Neuronal stem cell (in vitro differentiated cells): ENCODE data around the gene COL1A1.
A peak's percentile ranks its signal among the peaks of the same experiment; 100 is the strongest.

ENCODE experiments used
- DNase-seq: peaks from one replicate; pipeline ENCODE4 v3.0.0-alpha.2; 2013; ENCODE audit warnings: low spot score
- H2AFZ ChIP-seq: one replicate; pipeline ENCODE4 v1.6.1; 2013; ENCODE audit warnings: mild to moderate bottlenecking, low read length, inconsistent platforms
- H2AK5ac ChIP-seq: 2 replicates; pipeline ENCODE4 v1.6.1; 2013; ENCODE audit warnings: low read depth, mild to moderate bottlenecking, inconsistent platforms, low read length, moderate library complexity, mixed read lengths
- H2BK120ac ChIP-seq: 2 replicates; pipeline ENCODE4 v1.6.1; 2013; ENCODE audit warnings: low read depth, mild to moderate bottlenecking, inconsistent platforms, low read length, moderate library complexity, mixed read lengths
- H2BK12ac ChIP-seq: one replicate; pipeline ENCODE4 v1.6.1; 2013; ENCODE audit warnings: low read length, inconsistent platforms
- H2BK15ac ChIP-seq: 2 replicates; pipeline ENCODE4 v1.6.1; 2013; ENCODE audit warnings: mild to moderate bottlenecking, low read length, inconsistent platforms, mixed read lengths
- H2BK5ac ChIP-seq: one replicate; pipeline ENCODE4 v1.6.1; 2013; ENCODE audit warnings: inconsistent platforms, mild to moderate bottlenecking, low read length, moderate library complexity
- H3K14ac ChIP-seq: one replicate; pipeline ENCODE4 v1.6.1; 2013; ENCODE audit warnings: low read length, inconsistent platforms
- H3K18ac ChIP-seq: 2 replicates; pipeline ENCODE4 v1.6.1; 2013; ENCODE audit warnings: low read length, inconsistent platforms
- H3K23ac ChIP-seq: 2 replicates; pipeline ENCODE4 v1.6.1; 2013; ENCODE audit warnings: low read depth, mild to moderate bottlenecking, mixed read lengths, low read length, inconsistent platforms; ENCODE audit not compliant: poor library complexity
- H3K27ac ChIP-seq: replicated peaks from 3 replicates; pipeline ENCODE4 v1.5.1; 2013; ENCODE audit warnings: low read length, inconsistent platforms
- H3K27me3 ChIP-seq, 3 experiments: 2 replicates each; pipeline ENCODE4 v1.6.1; 2013; ENCODE audit warnings: low read length in 3 of 3, mild to moderate bottlenecking in 2 of 3, inconsistent platforms in 1 of 3, low read depth in 1 of 3, mixed read lengths in 1 of 3, moderate library complexity in 1 of 3; ENCODE audit not compliant: control insufficient read depth in 3 of 3, insufficient read depth in 3 of 3
- H3K36me3 ChIP-seq, 2 donors: replicated peaks in 1 of 2; 2 replicates each; pipeline ENCODE4 v1.6.1; 2013; ENCODE audit warnings: low read length in 2 of 2; ENCODE audit not compliant: control insufficient read depth in 2 of 2, insufficient read depth in 2 of 2
- H3K4ac ChIP-seq: 2 replicates; pipeline ENCODE4 v1.6.1; 2013; ENCODE audit warnings: inconsistent platforms, mild to moderate bottlenecking, low read length, moderate library complexity
- H3K4me1 ChIP-seq, 2 donors: 1 replicate in 1 of 2; 2 replicates in 1 of 2; pipeline ENCODE4 v1.6.1; 2013; ENCODE audit warnings: low read length in 2 of 2, low read depth in 1 of 2; ENCODE audit not compliant: control insufficient read depth in 2 of 2, insufficient read depth in 1 of 2
- H3K4me2 ChIP-seq: one replicate; pipeline ENCODE4 v1.6.1; 2013; ENCODE audit warnings: mild to moderate bottlenecking, low read length, inconsistent platforms; ENCODE audit not compliant: insufficient read depth, poor library complexity, severe bottlenecking
- H3K4me3 ChIP-seq, 2 donors: 2 replicates each; pipeline ENCODE4 v1.5.1; 2013; ENCODE audit warnings: low read length in 2 of 2, mild to moderate bottlenecking in 2 of 2, inconsistent platforms in 1 of 2, moderate library complexity in 1 of 2
- H3K79me1 ChIP-seq: one replicate; pipeline ENCODE4 v1.6.1; 2013; ENCODE audit warnings: low read depth, mild to moderate bottlenecking, inconsistent platforms, low read length, moderate library complexity
- H3K9ac ChIP-seq: one replicate; pipeline ENCODE4 v1.6.1; 2013; ENCODE audit warnings: mild to moderate bottlenecking, low read depth, low read length, inconsistent platforms; ENCODE audit not compliant: poor library complexity
- H3K9me3 ChIP-seq, 2 donors: replicated peaks in 1 of 2; 2 replicates each; pipeline versions ENCODE3 to v1.6.1; 2013; ENCODE audit warnings: low read length in 2 of 2, mild to moderate bottlenecking in 2 of 2, inconsistent platforms in 1 of 2, low read depth in 1 of 2, mixed read lengths in 1 of 2, moderate library complexity in 1 of 2; ENCODE audit not compliant: control insufficient read depth in 2 of 2, insufficient read depth in 1 of 2
- H4K8ac ChIP-seq: one replicate; pipeline ENCODE4 v1.6.1; 2013; ENCODE audit warnings: low read depth, mild to moderate bottlenecking, inconsistent platforms, low read length, moderate library complexity
- H4K91ac ChIP-seq: one replicate; pipeline ENCODE4 v1.6.1; 2013; ENCODE audit warnings: low read length, low read depth, mild to moderate bottlenecking, inconsistent platforms; ENCODE audit not compliant: poor library complexity
- whole genome bisulfite sequencing, 2 donors: extraction: QIAGEN DNeasy Blood & Tissue Kit; methylation state at CpG; one replicate each; pipeline ENCODE4 v1.1.7; 2013; ENCODE audit warnings: missing lambda C conversion rate in 2 of 2, mixed read lengths in 1 of 2; ENCODE audit not compliant: insufficient read length in 2 of 2, insufficient replicate concordance in 1 of 2; ENCODE audit errors: extremely low coverage in 2 of 2; 5-methylcytosine and 5-hydroxymethylcytosine counted together

COL1A1 gene

DNA sequence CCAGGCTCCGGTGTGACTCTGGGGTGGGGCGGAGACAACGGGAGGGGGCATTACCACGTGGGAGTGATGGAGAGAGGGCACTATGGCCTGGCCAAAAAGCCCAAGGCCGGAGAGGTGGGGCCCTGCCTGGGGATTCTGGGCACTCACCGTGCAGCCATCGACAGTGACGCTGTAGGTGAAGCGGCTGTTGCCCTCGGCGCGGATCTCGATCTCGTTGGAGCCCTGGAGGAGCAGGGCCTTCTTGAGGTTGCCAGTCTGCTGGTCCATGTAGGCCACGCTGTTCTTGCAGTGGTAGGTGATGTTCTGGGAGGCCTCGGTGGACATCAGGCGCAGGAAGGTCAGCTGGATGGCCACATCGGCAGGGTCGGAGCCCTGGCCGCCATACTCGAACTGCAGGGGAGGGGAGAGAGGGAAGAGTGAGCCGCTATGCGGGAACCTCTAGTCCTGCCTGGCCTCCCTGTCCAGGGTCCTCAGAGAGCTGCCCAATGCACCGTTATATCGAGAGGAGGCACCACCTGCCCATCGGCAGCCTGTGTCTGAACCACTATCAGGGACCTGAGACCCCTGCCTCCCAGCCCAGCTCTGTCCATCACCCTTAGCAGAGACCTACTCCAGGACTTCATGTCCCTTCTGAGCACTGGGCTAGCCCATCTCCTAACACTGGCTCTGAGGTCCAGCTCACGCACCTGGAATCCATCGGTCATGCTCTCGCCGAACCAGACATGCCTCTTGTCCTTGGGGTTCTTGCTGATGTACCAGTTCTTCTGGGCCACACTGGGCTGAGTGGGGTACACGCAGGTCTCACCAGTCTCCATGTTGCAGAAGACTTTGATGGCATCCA, 15.6 kb downstream of the COL1A1 start:
- no peak overlapping the region for H3K9ac ChIP-seq
- peak overlapping the region; percentile 90 for H3K23ac ChIP-seq
- H2BK15ac ChIP-seq: peak overlapping the region; percentile 96
- peak overlapping the region; percentile 74 for H3K18ac ChIP-seq
- no peak overlapping the region for H3K4ac ChIP-seq
- H2AK5ac ChIP-seq: peak overlapping the region; percentile 89
- no peak overlapping the region for H2AFZ ChIP-seq
- peak overlapping the region; percentile 79 for H2BK12ac ChIP-seq
- no CpG with 5 or more reads among the region's 31 CpGs for WGBS, 2 donors
- peak overlapping the region; percentile 17 for H3K14ac ChIP-seq
- H4K91ac ChIP-seq: no peak overlapping the region
- H3K27ac ChIP-seq: no peak overlapping the region
- peak overlapping the region; percentile 23 for H4K8ac ChIP-seq
- H3K9me3 ChIP-seq: peaks cover 0 to 3% of the 10 kb centered on the region in 2 donors
- peaks cover 0 to 6% of the 10 kb centered on the region in 2 donors for H3K36me3 ChIP-seq
- peaks cover 0 to 22% (median 0%) of the 10 kb centered on the region in 3 experiments for H3K27me3 ChIP-seq
- H3K4me2 ChIP-seq: no peak overlapping the region
- peaks cover 22 to 24% of the 10 kb centered on the region in 2 donors for H3K4me1 ChIP-seq
- H3K4me3 ChIP-seq: peak overlapping the region in 1 of 2 donors; percentile 57
- peak overlapping the region; percentile 68 for H2BK120ac ChIP-seq
- peak overlapping the region; percentile 77 for H2BK5ac ChIP-seq
- DNase-seq: no peak
- H3K79me1 ChIP-seq: peaks cover 2% of the 10 kb centered on the region

DNA sequence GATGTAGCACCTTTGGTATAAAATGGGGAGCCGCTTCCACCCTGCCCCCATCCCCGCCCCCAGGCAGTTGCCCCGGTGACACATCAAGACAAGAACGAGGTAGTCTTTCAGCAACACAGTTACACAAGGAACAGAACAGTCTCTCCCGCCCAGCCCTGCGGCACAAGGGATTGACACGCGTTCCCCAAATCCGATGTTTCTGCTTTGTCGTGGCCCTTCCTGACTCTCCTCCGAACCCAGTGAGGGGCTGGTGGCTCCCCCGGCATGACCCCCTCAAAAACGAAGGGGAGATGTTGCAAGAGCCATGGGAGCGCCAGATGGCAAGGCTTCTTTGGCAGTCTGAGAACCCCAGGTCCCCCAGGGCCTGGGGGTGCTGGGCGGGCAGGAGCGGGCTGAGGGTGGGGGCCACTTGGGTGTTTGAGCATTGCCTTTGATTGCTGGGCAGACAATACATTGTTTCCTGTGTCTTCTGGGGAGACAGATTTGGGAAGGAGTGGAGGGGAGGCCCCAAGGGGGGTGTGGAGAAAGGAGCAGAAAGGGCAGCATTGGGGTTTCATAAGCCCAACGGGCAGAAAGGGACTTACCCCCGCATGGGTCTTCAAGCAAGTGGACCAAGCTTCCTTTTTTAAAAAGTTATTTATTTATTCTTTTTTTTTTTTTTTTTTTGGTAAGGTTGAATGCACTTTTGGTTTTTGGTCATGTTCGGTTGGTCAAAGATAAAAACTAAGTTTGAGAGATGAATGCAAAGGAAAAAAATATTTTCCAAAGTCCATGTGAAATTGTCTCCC, 16.6 kb downstream of the COL1A1 start:
- H3K27me3 ChIP-seq: peaks cover 0 to 14% (median 0%) of the 10 kb centered on the region in 3 experiments
- peak overlapping the region; percentile 90 for H2BK15ac ChIP-seq
- H3K14ac ChIP-seq: no peak overlapping the region
- H3K4me1 ChIP-seq: peaks cover 25 to 26% of the 10 kb centered on the region in 2 donors
- H4K91ac ChIP-seq: peak overlapping the region; percentile 22
- no peak overlapping the region for H3K9ac ChIP-seq
- no peak overlapping the region for H2BK5ac ChIP-seq
- H2BK120ac ChIP-seq: peak overlapping the region; percentile 6
- no peak overlapping the region for H2BK12ac ChIP-seq
- peak overlapping the region; percentile 56 for H3K4ac ChIP-seq
- H3K18ac ChIP-seq: peak overlapping the region; percentile 53
- no peak overlapping the region for H3K27ac ChIP-seq
- H3K23ac ChIP-seq: no peak overlapping the region
- no CpG with 5 or more reads among the region's 19 CpGs for WGBS, 2 donors
- peak overlapping the region; percentile 81 for H2AFZ ChIP-seq
- peaks cover 0 to 4% of the 10 kb centered on the region in 2 donors for H3K36me3 ChIP-seq
- no peak for DNase-seq
- peaks cover 2% of the 10 kb centered on the region for H3K79me1 ChIP-seq
- H2AK5ac ChIP-seq: peak overlapping the region; percentile 96
- H3K4me3 ChIP-seq: no peak overlapping the region
- H3K4me2 ChIP-seq: peak overlapping the region; percentile 14
- peaks cover 0 to 3% of the 10 kb centered on the region in 2 donors for H3K9me3 ChIP-seq
- H4K8ac ChIP-seq: no peak overlapping the region

DNA sequence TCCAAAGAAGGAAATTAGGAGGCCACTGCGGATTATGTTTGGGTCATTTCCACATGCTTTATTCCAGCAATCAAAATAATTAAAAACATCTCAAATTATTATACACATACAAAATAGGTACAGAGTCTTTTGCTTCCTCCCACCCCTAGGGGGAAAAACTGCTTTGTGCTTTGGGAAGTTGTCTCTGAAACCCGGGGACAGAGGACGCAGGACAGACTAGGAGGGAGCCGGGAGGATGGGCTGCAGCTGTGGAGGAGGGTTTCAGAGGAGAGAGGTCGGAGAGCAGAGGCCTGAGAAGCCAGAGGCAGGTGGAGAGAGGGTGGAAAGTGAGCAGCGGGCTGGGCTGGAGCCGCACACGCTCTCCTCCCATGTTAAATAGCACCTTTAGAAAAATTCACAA, 17.4 kb downstream of the COL1A1 start:
- H3K27ac ChIP-seq: no peak overlapping the region

More for the DNA sequence above, 17.4 kb downstream of the COL1A1 start:
- H3K4ac ChIP-seq: no peak overlapping the region
- peak overlapping the region; percentile 40 for H2AFZ ChIP-seq
- no peak overlapping the region for H2BK5ac ChIP-seq
- H3K4me1 ChIP-seq: peaks cover 25 to 26% of the 10 kb centered on the region in 2 donors
- no peak overlapping the region for H3K14ac ChIP-seq
- peaks cover 0 to 4% of the 10 kb centered on the region in 2 donors for H3K36me3 ChIP-seq
- H2BK120ac ChIP-seq: no peak overlapping the region
- H4K8ac ChIP-seq: no peak overlapping the region
- H3K9me3 ChIP-seq: peaks cover 0 to 3% of the 10 kb centered on the region in 2 donors
- no peak overlapping the region for H2BK12ac ChIP-seq
- H3K4me3 ChIP-seq: no peak overlapping the region
- no peak overlapping the region for H3K4me2 ChIP-seq
- H2BK15ac ChIP-seq: no peak overlapping the region
- H3K79me1 ChIP-seq: peaks cover 2% of the 10 kb centered on the region
- H3K18ac ChIP-seq: no peak overlapping the region
- peaks cover 0 to 11% (median 0%) of the 10 kb centered on the region in 3 experiments for H3K27me3 ChIP-seq
- H4K91ac ChIP-seq: no peak overlapping the region
- no peak overlapping the region for H3K23ac ChIP-seq
- DNase-seq: no peak
- whole genome bisulfite sequencing, 2 donors: no CpG with 5 or more reads among the region's 8 CpGs
- H2AK5ac ChIP-seq: no peak overlapping the region
- H3K9ac ChIP-seq: no peak overlapping the region
